ENCODE results near the gene MGMT.

MGMT gene

DNA sequence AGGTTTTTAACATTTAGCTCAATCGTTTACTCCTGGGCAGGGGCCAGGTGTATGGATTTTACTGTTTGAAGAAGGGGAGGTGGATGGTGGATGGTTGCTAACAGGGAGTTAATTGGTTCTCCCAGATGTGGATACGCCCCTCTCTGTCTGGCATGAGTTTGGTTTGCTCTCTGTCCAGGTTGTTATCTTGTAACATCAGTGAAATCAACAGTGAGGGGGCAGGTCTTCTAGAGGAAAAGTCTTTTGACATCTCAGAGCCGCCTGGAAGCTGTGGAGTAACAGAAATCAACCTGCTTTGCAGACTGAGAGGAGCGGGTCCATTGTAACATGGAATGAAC lies 243.4 kb downstream of the MGMT start:
- no peak for DNase-seq (ENCODE audit: low spot score)

DNA sequence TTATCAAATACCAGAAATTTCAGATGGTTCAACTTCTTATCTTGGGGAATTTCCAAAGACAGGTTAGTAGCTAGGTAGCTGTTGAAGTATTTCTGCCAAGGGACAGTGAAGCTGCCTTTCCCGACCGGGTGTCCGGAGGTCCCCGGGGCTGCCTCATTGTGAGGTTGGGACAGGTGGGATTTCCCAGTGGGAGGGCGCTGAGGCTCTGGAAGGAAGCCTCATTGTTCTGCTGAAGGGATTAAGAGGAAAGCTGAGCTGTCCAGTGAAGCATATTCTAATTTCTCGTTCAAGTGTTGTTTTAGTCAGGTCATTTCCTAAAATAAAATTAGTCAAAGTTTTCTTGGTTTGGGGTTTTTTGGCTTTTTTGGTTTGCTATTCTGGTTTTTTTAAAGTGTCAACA lies 244.2 kb downstream of the MGMT start:
- DNase-seq (ENCODE audit: low spot score) = no peak

DNA sequence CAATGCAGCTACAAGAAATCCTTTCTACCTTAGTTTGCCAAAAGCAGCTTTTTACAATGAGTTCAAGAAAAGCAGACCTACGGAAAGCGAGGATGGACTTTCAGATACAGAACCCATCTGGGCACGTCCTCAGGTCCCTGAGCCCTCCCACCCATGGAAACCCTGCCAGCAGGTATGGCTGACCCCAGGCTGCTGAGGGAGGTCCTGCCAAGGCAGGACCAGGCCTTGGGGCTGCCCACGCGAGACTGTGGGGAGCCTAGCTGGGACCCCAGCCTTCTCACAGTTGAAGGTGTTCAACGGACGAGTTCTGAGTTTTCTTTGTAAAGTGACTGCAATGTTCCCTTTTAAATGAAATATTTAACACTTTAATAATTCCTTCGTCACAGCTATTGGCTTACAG lies 245.0 kb downstream of the MGMT start:
- DNase-seq (ENCODE audit: low spot score) = no peak

DNA sequence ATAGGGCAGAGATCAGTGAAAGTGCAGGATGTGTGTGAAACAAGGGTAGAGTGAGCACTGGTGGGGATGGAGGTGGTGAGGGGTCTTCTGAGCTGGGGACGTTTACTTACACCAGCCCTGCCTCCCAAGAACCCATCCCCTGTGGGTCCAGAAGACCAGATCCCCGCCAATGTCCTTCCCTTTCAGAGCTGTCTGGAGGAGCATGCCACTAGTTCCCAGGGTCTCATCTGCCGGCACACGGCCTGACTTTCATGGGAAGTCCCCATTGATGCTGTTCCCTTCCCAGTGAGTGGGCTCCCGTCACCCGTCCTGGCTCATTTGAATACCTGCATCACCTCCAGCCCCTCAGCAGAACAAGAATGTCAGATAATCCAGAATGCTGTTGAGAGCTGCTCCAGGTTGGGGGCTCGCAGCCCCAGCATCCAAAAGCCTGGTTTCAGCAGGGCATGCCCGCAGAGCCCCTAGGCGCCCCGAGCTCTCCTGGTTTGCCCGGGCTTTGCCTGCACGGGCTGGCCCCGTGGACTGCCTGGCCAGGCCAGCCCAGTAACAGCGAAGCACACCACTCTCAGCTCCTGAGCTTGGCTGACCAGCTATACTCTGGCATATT lies 246.7 kb downstream of the MGMT start:
- DNase-seq (ENCODE audit: low spot score) = no peak

DNA sequence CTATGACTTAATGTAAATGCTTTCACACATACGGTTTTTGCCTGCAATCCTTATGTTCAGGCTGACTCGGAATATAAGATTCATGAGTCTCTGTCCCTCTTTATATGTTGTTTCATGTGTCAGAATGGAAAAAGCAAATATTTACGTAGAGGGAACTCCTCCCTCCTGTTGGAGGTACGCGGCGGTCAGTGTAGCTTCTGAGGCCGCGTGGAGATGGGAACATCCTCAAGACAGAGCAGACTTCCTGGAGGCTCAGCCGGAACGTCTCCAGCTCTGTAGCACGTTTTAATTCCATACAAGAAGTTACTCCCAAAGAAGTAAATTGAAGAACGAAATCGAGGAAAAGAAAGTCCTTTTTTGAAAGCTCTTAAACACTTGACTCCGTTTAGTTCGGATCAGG lies 248.8 kb downstream of the MGMT start:
- DNase-seq (ENCODE audit: low spot score) = no peak

DNA sequence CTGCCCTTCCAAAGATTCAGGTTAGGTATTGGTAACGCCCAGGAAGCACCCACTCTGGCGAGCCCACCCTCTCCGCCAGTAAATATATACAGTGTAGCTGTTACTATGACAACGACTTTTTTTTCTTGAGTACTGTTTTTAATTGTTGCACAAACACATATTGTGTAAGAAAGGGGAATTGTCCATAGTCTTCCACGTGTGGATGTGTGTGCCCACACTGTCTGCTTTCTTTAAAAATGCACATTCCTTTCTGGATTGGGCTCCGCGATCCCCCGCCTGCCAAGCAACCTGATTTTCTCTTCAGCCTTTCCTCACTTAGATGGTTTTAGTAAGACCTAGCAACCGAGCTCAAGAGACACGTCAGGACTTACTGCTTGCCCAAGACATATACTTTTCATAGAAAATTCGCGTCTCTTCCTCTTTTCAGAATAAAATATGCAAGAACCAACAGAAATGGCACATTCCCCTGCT lies 249.2 kb downstream of the MGMT start:
- no peak for DNase-seq (ENCODE audit: low spot score)

DNA sequence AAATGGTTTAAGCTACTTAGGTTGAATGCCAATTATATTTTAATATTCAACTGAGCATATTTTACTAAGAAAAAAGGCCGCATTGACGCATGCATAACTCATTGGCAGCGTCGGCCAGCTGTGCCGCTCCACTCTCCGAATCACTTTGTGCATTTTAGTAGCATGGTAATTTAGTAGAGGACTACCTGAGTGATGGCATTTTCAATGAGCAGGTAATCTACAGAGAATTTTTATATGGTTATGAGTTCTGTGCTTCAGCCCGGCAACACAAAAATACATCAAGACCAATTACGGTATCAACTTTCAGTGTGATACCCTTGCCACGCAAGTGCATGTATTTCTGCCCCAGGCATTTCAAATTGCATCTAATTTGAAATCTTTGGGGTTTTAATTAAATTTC lies 249.8 kb downstream of the MGMT start:
- DNase-seq (ENCODE audit: low spot score) = no peak

DNA sequence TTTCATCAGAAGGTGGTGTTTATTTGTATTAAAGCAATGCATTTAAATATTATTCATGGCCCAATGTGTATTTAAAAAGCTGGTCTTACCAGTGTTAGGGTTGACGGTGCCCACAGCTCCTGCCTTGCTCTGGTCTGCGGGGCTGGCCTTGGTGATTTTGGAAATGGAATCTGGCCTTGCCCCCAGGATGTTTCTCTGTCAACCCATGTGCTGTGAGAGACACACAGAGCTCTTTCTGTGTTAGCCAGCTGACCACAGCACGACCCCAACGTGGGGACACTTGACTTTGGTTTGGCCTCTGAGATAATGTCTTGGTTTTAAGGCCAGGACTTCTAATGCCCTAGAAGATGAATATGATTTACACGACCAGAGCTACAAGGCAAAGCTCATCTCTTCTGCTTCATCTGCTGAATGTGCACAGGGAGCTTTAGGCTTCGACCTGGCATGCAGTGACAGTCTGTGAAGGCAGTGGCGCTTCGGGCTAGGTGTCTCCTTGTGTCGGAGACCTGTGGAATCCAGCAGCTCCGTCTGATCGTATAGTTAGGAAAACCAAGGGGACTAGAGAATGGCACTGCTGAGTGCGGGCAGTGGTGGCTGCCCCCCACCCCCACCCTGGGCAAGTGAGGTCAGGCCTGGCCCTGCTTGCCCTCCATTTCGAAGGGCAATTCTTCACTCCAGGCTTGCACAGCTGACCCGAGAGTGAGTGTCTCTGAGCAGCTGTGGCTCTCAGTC lies 250.9 kb downstream of the MGMT start:
- DNase-seq (ENCODE audit: low spot score) = no peak

DNA sequence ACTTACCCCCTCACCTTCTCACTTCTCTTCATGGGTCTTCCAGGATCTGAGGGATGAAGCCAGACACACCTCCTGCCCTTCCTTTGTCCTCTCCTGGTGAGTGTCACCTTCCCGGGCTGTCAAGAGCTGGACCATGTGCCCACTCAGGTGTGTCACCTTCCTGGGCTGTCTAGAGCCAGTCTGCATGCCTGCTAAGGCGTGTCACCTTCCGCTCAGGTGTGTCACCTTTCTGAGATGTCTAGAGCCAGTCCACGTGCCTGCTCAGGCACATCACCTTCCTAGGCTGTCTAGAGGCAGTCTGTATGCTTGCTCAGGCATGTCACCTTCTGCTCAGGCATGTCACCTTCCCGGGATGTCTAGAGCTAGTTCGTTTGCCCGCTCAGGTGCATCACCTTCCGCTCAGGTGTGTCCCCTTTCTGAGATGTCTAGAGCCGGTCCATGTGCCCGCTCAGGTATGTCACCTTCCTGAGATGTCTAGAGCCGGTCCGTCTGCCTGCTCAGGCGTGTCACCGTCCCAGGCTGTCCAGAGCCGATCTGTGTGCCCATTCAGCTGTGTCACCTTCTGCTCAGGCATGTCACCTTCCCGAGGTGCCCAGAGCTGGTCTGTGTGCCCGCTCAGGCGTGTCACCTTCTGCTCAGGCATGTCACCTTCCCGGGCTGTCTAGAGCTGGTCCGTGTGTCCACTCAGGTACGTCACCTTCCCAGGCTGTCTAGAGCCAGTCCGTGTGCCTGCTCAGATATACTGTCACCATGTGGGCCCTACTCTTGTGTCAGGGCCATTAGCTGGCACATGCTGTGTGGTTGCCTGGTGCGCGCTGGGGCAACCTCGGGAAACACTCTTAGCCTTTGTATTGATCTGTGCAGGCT lies 251.7 kb downstream of the MGMT start:
- DNase-seq (ENCODE audit: low spot score) = no peak

DNA sequence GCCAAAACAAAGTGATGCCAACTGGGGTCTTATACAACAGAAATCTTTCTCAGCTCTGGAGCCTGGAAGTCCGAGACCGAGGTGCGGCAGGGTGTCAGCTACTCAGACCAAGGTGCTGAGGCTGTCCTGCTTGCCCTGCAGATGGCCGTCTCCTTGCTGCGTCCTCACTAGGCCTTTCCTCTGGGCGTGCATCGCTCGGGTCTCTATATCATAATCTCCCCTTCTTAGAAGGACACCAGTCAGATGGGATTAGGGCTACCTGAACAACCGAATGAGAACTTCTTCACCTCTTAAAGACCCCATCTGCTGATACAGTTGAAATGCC lies 252.3 kb downstream of the MGMT start:
- no peak for DNase-seq (ENCODE audit: low spot score)

DNA sequence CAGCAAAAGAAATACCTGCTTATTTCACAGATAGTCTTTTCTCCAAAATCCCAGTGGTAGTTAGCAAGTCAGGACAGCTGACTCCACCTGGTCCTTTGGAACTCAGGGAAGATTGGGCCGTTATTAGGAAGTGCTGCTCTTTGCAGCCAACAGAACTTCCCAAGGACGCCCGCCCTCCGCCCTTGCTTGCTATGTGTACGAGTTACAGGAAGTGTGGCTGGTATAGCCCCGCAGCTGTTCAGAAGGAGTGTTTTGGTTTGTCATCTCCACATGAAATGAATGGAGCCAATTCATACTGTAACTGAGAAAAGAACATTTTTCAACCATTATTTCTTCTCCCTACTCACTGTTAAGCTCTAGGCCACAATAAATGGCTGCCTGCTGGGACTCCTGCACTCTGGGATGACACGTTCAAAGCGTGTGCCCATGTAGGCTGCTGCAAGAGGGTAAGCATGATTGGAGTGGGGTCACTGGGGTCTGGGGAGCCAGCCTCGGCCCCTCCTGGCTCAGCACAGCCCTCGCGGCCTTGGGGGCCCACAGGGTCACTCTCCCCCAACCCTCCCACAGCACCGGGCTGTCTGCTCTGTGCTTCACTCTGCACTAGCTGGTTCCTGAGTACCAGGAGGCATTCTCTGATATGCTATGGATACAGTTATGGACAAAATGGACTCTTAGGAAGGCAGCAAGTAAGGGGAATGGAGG lies 253.0 kb downstream of the MGMT start:
- no peak for DNase-seq (ENCODE audit: low spot score)

DNA sequence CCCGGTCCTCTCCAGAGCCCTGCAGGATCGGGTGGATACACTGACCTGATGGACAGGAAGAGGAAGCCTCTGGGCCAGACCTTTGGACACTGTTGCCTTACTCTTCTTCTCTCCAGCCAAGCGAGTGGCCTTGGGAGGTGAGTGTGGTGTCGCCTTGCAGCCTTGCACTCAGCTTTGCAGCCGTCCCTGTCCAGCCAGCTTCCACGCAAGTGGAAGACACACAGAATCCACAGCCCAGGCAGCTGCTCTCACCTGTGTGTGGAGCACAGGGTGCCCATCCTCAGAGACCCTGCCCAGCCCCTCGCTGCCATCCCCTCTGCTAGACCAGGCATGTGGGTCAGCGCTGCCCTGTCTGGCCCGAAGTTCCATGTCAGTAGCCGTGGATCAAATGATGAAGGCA lies 258.0 kb downstream of the MGMT start:
- no peak for DNase-seq (ENCODE audit: low spot score)

DNA sequence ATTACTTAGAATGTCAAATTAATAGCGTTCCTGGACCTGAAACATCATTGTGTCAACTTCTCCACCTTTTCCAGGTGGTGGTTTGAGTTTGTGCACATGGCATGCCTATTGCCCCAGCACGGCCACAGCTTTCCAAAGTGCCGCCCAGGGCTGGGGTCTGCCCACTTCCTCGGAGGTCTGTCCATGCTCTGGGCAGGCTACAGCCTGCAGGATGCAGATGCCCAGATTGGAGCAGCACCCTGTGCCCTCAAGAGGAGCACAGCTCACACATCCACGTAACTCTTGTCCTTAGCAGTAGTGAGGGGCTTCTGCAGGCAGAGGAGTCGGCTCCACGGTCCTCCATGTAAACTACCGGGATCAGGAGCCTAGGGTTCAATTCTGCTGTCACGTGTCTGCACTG lies 258.4 kb downstream of the MGMT start:
- no peak for DNase-seq (ENCODE audit: low spot score)

DNA sequence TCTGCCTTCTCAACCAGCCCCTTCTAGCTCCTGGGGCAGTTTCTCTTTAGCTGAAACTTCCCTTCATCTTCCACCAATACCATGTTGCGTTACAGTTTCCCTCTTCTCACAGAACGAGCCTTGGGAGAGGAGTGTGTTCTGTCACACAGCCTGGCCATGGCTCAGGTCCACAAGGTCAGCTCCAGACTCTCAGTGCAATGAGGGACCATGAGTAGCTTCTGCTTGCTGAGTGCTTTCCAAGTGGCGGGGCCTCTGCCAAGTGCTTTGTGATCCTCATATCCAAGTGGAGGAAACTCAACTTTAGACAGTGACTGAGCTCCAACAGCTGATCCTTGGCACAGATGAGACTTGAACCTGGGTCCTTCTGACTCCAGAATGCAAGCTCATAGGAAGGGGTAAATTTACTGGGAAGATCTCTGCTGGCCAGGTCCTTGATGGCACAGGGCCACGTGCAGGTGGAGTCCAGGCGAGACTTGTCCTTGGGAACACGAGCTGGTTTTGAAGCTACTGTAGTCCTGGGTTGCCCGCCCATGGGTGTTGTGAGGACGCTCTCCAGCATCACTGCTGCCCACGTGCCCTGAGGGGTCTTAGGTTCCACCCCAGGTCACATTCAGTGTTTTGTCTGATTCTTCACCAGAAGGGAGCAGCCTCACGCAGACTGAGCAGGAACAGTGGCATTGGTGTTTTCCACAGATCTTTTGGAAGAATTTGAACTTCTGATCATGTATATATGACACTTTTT lies 259.0 kb downstream of the MGMT start:
- no peak for DNase-seq (ENCODE audit: low spot score)

DNA sequence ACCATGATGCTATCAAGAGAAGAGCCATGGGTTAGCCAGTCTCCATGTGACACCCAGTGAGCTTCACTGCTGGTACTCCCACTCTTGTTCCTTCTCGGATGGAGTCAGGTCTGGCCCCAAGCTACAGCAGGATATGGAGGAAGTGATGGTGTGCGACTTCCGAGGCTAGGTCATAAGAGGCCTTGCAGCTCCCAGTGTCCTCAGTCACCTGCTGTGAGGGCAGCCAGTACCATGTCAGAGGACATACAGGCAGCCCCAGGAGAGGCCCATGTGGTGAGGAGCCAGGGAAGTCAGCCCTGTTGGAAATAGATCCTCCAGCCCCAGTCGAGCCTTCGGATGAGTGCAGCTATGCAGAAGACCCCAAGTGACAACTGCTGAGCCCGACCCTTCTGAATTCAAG lies 260.0 kb downstream of the MGMT start:
- DNase-seq (ENCODE audit: low spot score) = no peak

DNA sequence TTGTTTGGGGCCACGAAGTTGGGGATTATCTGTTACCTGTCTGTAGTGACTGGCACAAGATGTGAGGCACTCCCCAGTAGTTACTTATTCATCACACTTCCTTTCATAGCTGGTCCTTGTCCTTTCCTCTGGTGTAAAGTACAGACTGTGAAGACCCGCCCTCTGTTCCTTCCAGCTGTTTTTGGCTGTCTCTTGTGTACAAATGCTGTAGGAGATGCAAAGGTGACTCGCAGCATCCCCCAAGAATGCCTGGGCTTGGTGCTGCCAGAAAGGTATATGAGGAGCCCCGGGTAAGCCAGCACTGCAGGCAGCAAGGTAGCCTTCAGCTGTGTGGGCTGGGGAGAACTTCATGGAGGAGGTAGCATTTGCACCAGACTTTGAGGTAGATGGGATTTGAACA lies 260.5 kb downstream of the MGMT start:
- DNase-seq (ENCODE audit: low spot score) = no peak

DNA sequence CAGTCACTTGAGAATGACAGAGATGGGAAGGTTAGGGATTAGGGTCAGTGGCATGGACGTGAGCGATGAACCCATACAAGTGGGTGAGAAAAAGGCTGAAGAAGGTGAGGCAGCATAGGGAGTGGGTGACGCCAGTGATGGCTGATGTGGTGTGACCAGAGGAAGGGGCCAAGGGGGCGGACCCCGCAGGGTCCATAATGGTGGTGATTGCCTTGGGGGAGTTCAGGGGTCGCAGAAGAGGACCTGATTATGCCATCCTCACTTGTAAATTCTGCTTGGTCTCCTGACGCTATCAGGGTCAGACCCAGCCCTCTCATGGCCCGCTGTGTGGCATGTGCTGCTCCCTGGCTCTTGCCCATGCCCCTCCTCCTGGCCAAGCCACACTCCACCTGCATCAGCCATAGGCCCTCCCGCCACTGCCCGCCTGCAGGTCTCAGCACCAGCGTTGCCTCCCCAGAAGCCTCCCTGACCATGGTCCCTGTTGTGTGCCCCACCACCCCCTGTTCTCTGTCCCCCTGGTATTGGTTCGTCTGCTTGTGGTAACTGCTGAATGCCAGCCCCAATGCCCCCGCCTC lies 261.3 kb downstream of the MGMT start:
- DNase-seq (ENCODE audit: low spot score) = no peak

DNA sequence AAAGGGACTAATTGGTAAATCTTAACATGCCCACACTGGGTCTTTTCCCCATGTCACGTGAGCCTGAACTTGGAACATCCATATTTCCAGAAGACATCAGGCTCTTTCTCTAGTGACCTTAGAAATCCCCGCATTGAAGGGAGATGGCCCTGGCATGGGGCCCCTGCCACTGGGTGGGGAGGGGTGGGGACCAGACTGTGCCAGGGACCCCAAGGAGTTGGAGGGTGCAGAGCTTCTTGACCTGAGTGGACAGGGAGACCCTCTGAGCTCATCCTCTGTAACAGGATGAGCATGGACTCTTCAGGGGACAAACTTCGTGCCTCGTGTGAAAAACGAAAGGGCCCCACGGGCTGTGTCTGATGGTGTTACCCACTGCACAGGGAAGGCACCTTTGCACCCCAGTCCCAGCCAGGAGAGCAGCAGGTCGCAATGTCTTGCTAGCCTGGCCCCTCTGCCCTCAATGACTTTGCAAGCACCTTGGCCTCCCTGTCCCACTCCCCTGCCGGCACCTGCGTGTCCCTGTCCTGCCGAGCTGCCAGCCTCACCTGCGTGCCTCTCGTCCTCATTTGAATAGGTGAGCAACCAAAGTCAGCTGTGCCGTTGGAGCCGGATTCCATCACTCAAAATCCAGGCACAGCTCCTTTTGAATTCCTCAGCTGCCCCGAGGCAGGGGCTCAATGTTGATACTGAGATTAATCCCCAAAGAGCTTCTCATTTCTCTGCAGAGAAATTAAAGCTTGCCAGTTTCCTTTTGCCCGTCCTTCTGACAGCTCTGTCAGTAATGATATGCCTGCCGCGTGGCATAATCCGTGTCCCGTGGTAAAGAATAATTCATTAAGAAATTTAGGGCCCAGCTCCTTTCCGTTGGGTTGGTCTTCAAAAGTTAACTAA lies 262.1 kb downstream of the MGMT start:
- DNase-seq (ENCODE audit: low spot score) = no peak

DNA sequence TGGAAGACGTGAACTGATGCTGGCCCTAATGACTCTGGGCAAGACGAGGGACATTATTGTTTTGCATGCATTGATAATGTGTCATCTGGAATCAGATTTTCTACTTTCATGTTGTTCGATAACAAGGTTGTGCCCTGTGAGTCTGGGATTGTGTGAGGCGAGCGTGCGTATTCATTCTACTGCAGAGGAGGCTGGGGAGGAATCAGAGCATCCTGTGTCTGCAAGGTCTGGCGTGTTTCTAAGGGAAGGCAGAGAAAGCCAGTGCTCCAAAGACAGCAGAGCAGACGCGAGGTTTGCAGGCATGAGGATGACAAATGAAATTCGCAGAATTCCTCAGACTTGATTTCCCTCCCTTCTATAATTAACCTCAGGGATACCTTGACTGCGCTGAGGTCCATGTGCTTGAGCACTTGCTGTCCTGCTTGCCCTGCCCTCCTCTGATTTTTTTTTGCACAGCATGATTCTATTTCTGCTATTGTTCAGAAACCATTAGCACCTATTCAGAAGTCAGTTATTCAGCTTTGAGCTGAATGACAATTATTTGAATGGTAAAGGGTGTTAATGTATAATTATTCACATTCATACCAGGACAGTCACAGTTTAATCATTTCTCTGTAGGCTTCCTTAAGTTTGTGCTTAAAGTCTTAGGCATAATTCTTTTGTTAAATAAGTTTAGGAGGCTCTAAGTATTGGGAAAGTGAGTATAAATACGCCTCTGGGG lies 263.4 kb downstream of the MGMT start:
- DNase-seq (ENCODE audit: low spot score) = no peak

DNA sequence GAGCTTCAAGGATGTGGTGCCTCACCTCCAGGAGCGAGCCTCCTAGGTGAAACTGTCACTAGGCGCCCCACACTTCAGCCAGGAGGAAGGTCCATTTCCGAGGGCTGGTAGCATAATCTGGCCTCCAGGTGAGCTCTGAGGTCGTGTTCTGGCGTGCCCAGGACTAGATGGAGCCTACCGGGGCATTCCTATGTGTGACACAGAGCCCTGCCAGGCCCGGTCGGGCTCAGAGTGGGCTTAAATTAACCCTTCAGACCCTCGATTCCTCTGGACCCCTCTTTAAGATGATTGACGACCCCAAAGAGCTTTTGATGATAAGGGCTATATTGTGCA lies 263.9 kb downstream of the MGMT start:
- no peak for DNase-seq (ENCODE audit: low spot score)

Measured in germinal center (tissue), 1 donor.